AML-193 (cell line): Measurements from ENCODE around the gene GLS2.
"Not testable (repeated sequence)": the region's sequence is repeated elsewhere in the genome, so short reads cannot be mapped to it uniquely, and the experiment has no call there.

Experiments
- DNase-seq, 2 experiments: peaks; one replicate each; lab custom pipeline; 2025; lab: John Stamatoyannopoulos, UW

Gene GLS2

DNA sequence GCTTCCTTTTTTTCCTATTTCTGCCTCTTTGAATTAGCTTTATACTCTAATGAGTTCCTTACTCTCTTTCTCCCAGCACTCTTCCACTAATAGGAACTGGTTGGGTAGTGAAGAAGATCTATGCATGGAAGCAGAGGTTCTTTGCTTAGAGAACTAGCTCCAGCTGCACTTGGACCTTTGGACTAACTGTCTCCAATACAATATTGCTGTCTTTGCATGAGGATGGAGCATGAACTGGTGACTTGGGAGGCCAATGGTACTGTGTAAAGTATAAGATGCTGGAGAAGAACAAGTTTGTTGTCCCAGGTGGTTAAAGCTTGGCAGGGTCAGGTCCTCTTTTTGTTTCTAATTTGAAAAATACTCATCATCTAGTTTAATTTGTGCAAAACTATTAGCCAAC is 2.4 kb upstream of the GLS2 start:
- no peak for DNase-seq

DNA sequence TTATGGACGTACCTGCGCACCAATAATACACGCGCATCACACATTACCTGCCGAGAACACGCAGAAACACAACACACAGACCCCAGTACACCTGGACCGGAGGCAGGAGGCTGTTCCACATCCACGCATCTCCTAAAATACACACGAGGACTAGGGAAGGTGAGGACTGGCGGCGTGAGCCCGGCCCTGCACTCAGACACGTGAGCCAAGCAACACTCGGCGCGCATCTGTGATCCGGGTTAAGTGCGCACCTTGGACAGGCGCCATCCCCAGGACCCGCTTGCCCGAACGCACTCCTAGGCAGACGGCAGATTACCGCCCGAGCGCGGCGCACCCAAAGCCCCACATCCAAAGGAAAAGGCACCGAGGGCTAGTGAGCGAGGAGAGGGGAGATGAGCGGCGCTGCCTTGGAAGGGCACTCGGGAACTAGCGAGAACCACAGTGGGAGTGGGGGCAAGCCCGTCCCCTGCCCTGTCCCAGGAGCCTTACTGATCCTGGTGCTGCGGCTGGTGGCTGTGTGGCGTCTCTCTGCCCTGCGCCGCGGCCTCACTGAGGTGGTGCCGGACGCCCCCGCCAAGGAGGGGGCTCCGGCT is 417 bp downstream of the GLS2 start:
- no peak for DNase-seq

DNA sequence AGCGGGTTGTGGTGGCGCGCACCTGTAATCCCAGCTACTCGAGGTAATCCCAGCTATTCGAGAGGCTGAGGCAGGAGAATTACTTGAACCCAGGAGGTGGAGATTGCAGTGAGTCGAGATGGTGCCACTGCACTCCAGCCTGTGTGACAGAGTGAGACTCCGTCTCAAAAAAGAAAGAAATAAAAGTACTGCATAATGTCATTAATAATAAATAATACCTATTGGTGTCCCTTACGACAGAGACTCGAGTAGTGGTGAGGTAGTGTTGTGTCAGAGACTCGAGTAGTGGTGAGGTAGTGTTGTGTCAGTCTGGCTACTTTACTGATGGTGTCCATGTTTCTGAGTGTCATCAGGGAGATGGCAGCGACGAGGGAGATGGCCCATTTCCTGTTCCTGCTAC is 1.3 kb downstream of the GLS2 start:
- no peak for DNase-seq

DNA sequence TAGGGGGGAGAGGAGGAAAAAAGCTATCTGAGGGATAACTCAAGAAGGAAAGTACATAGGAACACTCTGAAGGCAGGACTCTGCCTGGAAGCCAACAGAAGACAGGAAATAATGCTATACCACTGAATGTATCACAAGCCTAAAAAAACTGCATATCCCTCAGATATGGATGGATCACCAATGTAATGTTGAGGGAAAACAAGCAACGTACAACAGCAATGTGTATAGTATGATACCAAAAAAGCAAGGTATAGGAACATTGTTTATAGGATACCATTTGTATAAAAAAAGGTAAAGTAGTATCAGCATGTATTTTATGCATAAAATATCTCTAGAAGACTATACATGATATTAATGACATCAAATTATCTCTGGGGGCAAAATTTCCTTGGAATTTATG is 3.4 kb downstream of the GLS2 start:
- DNase-seq, result no peak

DNA sequence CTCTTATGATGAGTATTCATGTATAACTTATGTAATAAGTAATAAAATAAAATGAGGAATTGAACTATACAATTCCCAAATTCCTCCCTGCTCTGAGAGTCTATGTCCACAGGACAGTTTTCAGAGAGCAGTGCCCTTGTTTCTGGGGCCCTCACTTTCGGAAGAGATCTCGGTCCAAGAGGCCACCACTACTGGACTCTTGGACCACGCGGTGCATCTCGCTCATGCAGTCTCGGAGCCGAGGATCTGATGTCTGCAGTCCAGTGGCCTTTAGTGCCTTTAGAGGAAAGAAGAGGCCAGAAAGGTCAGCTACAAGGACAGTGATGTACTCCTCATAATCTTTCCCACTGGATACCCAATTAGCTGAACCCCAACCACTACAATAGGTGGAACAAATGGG is 8.3 kb downstream of the GLS2 start:
- DNase-seq, result no peak

DNA sequence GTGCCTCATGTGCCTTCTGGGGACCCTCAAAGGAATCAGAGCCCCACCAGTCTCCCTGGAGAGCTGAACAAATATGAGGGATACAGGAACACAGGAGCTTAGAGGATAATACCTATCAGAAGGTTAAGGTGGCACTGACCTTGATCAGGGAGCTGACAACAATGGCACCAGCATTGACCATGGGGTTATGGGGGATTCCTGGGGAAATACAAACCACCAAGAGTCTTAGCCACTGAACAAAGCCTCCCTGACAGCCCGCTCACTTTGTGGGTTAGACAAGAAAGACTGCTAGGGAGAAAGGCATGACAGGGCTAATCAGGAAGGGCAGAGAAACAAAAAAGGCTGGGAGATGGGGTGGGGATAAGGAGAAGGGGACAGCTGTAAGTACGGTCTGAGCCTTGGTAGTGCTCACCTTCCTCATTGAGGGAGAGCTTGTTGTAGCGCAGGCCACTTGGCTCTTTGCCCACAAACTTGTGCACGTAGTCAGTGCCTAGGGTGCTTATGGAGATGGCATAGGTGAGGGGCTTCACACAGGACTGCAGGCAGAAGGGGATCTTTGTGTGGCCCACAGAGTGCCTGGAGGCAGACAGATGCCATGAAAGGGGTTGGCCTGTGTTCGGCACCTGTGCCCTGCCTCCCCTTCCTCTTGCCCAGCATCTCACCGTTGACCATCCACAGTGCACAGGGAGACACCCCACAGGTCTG is 10.3 kb downstream of the GLS2 start:
- no peak for DNase-seq

DNA sequence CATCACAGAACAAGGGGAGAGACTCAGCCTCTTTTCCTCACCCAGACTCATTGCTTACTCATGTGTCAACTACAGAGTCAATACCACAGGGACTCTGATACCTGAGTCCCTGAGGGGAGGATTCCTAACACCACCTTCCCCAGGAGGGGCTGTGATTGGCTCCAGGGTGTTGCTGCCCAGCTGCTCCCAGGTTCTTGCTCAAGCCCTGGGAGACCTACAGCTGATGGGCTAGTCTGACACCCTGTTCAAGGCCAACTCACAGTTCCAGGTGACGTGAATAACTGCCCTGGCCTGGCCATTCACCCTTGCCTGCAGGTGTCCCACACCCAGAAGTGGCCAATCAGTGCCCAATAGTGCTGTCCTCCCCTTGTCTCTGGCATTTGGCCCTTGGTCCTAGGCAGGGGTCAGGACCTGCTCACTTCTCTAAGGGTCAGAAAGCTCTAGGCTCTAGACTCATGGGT is 11.0 kb downstream of the GLS2 start:
- DNase-seq, result no peak

DNA sequence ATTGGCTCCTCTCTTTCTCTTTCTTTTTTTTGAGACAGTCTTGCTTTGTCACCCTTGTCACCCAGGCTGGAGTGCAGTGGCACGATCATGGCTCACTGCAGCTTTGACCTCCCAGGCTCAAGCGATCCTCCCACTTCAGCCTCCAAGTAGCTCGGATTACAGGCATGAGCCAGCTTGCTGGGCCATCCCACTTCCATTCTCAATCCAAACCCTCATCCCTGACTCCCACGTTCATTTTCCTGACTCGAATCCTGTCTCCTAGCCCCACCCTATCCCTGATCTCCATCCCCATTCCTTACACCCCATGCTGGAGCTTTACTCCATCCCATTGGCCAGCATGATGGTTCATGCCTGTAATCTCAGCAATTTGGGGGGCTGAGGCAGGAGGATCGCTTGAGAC is 11.8 kb downstream of the GLS2 start:
- DNase-seq, result no peak

DNA sequence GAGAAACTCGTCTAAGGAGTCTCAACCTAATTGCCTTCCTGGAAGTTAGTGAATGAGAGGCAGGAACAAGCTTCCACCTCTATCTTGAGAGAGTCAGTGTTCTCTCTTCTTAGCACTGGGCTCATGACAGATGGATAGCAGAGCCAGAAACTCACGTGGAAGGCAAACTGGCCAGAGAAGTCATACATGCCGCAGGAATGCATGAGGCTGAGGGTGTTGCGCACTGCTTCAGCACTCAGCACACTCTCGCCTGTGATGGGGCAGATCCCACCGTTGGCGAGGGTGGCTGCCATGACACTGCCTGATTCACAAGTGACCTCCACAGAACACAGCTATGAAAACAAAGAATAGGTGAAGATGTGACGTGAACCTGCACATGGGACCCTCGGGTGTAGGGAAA is 13.6 kb downstream of the GLS2 start:
- DNase-seq, result no peak

DNA sequence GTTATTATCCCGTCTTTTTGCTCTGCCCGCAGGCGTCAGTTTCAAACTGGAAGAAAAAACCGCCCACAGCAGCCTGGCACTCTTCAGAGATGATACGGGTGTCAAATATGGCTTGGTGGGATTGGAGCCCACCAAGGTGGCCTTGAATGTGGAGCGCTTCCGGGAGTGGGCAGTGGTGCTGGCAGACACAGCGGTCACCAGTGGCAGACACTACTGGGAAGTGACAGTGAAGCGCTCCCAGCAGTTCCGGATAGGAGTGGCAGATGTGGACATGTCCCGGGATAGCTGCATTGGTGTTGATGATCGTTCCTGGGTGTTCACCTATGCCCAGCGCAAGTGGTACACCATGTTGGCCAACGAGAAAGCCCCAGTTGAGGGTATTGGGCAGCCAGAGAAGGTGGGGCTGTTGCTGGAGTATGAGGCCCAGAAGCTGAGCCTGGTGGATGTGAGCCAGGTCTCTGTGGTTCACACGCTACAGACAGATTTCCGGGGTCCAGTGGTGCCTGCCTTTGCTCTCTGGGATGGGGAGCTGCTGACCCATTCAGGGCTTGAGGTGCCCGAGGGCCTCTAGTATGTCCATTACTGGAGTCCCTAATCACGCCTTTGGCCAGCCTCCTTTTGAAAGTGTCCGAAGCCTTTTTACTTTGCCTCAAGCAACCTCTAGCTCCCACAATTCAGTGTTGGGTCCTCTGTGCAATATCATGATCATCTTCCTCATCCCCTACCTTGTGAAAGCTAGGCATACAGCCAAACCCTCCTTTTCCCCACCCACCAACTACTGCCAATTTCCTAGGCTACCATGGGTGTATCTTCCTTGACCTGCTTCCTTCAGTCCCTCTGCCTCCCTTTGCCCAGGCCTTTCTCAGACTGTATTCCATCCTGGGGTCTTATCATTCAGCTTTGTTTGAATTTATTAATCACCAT is 18.7 kb downstream of the GLS2 start:
- DNase-seq, result peak in 1 of 2 experiments; percentile 50

DNA sequence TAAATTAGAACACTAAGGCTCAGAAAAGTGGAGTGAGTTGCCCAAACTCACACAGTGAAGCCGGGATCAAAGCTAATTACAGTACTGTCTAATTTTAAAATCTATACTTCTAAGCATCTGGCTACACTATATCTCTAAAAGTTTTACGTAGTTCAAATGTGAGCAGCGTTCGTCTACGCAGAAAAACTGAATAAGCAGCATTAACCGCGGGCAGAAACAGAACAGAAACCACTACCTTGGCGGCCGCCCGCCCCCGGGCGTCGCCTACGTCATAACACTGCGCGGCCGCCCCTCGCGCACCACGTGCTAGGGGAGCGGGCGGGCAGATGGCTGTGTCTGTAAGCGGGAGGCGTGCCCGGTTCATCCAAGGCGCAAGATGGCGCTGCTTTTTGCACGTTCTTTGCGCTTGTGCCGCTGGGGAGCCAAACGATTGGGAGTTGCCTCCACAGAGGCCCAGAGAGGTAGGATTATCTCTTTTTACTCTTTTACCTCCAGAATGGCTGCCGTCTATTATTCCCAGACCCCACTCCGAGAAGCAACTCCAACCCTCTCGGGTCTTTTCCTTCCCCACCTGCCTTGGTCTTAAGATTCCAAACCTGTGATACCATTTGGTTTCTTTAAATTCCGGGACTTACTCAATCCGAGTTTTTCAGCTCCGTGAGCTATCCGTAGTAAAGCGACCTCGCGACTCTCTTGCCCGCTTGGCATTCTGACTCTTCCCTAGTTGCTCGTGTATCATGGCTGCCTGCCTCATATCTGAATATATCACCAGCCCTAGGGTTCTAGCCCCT is 19.6 kb downstream of the GLS2 start, which contains the start of gene SPRYD4:
SPRYD4 (plus strand) TSS at position 363 of the 791 bp plus-strand sequence; CDS start at position 377, 14 bp downstream.
- peak; percentile 83 to 91 for DNase-seq

DNA sequence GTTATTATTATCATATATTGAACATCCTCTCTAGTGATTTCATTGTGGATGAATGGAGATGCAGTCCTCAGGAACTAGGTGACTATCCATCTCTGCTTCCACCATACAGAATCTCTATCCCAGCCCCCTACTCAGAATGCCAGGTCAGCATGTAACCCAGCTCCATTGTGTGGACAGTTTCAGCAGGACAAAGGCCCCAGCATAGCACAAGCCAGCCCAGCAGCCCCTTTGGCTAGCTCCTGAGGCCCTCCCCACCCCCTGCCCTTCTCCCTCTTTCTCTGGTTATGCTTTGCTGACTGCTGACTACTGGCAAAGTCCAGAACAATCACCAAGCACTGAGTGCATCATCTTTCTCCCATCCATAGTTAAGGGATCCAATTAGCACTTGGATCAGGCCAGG is 25.4 kb downstream of the GLS2 start:
- no peak for DNase-seq

DNA sequence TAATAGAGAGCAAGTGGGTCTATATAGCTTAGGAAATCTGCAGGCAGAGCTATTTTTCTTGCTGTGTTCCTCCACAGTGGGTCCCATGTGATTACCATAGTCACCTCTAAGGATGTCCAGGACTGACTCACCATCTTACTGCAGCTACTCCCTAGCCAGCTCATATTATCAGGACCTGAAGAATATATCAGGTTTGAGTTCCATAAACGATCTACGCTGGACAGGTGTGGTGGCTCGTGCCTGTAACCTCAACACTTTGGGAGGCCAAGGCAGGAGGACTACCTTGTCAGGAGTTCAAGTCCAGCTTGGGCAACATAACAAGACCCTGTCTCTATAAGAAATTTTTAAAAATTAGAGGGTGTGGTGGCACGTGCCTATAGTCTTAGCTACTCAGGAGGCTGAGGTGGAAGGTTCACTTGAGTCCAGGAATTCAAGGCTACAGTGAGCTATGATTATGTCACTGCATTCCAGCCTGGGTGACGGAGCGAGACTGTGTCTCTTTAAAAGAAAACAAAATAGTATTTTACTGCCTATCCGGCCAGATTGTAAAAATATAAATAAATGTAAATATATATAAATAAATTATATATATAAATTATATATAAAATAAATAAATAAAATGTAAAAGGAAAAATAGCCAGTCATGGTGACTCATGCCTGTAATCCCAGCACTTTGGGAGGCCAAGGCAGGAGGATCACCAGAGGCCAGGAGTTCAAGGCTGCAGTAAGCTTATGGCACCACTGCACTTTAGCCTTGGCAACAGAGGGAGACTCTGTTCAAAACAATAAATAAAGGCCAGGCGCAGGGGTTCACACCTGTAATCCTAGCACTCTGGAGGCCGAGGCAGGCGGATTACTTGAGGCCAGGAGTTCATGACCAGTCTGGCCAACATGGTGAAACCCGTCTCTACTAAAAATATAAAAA is 26.5 kb downstream of the GLS2 start:
- no peak for DNase-seq

DNA sequence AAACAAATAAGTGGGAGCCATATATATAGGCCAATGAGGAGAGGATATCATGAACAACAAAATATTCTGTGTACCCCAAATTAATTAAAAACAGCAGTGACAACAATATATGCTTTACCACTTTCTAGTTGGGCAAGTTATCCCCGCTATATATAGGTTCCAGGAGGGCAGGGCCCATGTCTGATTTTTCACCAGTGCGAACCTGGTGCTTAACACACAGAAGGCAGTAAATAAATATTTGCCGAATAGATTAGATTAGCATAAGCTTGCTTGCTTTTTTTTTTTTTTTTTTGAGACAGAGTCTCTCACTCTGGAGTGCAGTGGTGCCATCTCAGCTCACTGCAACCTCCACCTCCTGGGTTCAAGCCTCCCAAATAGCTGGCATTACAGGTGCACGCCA is 30.1 kb downstream of the GLS2 start:
- DNase-seq, result no peak

DNA sequence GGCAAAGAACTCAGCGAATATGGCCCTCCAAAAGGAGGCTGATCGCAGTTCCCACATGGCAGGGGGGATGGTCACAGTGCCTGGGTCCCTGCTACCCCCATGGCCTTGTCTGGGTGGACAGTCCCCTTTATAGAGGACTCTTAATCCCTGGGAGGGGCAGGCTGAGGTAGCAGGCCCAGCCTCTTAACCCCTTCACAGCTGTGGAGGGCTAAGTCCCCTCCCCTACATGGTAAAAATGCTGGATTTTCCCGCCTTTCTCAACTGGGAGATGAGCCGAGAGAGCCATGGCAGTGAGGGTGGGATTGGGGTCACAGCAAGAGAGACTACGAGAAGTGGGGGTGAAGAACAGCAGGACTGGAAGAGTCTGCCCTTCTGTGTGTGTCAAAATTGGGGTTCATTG is 33.4 kb downstream of the GLS2 start, which contains the start of gene MIP:
MIP (minus strand) TSS at position 101 of the 400 bp plus-strand sequence; CDS start at position 57, 44 bp downstream.
- DNase-seq, result no peak

DNA sequence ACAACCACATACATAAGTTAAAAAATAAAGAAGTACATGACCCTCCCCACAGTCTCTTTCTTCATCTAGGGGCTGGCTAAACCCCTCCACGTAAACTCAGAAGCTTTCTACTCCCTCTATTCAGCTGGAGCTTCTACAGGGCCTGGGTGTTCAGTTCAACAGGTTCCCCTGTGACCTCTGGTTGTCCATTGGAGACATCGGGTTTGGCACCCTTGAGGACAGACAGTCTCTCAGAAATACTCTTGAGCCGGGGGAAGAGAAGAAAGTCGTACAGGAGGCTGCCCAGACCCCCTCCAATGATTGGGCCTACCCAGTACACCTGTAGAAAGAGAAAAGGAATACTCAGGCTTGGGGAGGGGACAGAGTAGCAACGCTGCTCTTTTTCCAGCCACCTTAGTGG is 36.8 kb downstream of the GLS2 start:
- DNase-seq, result no peak

DNA sequence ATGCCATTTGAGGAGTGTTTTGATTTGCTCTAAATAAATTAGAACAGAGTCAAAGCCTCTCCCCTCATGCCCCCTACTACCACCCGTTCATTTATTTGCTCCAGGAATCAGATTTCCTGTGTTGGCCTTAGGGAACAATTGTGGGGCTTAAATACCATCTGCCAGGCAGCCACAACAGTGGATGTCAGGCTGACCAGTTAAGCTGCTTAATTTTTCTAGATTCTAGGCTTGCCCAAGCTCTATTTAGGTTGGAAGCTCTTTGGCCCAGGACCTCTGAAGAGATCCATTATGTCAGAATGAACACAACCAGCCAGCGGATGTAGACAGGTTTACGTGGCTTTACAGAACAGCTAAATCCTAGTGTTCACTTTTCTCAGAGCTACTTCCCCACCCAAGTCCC is 37.7 kb downstream of the GLS2 start:
- no peak for DNase-seq

DNA sequence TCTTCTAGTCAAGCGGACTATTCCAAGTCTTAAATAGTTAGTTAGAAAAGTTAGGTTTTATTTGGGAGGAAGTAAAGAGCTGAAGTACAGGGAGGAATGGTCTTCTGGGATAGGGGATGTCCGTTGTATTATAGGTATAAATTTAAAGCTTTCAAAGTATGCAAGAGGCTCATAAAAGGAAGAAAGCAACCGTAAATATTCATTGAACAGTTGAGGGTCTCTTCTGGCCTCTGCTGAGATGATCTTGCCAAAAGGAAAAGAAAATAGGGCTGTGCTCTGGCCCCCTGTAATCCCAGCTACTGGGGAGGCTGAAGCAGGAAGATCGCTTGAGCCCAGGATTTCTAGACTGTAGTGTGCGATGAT is 38.4 kb downstream of the GLS2 start:
- DNase-seq, result no peak

DNA sequence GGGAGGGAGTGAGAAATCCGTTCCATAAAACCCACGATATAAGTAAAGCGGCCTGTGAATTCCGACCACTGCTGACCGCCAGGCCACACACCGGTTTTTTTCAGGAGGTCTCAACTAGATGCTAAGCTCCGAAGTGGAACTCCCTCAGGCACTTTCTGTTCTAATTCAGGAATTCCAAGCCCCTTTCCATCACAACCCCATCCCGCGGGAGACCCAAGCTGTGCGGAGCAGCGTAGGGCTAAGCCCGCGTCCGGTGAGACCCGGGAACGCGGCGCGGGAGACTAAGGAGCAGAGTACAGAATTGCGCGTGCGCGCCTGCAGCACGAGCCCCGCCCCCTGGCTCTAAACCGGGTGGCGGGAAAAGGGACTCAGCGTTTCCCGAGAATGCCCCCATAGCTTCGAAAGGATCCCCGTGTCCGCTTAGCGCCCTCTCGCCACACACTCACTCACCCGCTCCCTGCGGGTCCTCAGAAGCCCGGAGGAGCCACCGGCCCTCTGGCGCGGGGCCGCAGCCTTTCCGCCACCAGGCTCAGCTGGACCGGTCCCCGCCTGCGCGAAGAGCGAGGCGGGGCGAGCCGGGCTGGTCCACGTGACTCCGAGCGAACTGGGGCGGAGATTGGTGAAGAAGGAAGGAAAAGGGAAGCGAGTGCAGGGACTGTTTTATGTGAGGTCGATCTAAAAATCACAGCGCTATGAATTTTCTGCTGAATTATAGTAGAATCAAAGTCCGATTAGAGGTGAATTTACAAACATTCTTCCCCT is 38.9 kb downstream of the GLS2 start, which contains the start of gene TIMELESS:
TIMELESS (minus strand) TSS at position 567 of the 762 bp plus-strand sequence. CDS start 15,256 bp downstream, outside the sequence.
- peak; percentile 82 to 87 for DNase-seq

DNA sequence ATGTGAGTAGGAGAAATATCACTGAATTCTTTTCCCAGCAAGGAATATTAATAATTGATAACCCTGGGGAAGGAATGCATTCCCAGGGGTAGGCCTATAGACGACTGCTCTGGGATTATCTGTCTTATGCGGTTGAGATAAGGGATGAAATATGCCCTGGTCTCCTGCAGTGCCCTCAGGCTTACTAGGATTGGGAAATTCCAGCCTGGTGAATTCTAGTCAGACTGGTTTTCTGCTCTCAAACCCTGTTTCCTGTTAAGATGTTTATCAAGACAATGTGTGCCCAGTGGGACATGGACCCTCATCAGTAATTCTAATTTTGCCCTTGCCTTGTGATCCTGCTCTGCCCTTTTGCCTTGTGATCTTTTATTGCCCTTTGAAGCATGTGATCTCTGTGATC is 44.8 kb downstream of the GLS2 start:
- not testable (repeated sequence) for DNase-seq
